ENCODE measurements around the gene FAAP20. TPM values are rescaled to one million over a fixed set of nuclear protein-coding genes. Genes with fewer than 3 reads are reported as not detected.
A peak's percentile ranks its signal among the peaks of the same experiment; 100 is the strongest.

Gene FAAP20, protein sequence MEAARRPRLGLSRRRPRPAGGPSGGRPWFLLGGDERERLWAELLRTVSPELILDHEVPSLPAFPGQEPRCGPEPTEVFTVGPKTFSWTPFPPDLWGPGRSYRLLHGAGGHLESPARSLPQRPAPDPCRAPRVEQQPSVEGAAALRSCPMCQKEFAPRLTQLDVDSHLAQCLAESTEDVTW
- total RNA-seq, result 18.6 and 25.3 TPM in 2 replicates

DNA sequence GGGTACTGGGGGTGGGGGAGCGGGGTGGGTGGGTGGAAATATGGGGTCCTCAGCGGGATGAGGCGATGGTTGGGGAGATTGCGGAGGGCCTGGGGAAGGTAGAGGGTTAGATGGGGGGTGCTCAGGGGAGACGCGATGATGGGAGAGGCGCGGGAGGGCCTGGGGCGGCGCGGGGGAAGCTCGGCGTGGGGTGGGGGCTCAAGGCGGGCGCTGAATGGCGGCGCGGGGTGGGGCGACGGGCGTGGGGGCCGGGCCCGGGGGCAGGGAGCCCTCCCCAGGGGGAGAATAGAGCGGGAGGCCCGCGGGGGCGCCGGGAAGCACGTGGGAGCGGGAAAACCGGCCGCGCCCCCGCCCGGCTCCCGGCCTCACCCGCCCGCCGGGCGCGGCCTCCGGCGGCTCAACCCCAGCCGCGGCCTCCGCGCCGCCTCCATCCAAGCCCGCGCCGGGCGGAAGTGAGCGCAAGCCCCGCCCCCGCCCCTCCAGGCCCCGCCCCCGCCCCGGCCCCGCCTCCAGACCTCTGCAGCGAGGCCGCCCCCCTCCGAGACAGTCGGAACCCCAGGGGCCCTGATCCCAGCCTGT, at the start of gene FAAP20:
Gene FAAP20, minus strand, starts transcription at position 454 of the 579 bp plus-strand sequence. Its CDS starts 23 bp downstream, at position 431.
- no peaks in the 10 kb centered on the region for H3K9me3 ChIP-seq (ENCODE audit: low read depth, low read length)
- no peaks in the 10 kb centered on the region for H3K36me3 ChIP-seq (ENCODE audit: insufficient read depth, low read length)
- peak within 1 kb of the TSS; percentile 40 for H3K27ac ChIP-seq (ENCODE audit: low read depth, low read length)
- DNase-seq (ENCODE audit: insufficient read length, low spot score, missing footprints), result peak; percentile 98
- H3K4me2 ChIP-seq (ENCODE audit: insufficient read depth, low read length), result peak within 1 kb of the TSS; percentile 79
- H3K4me3 ChIP-seq (ENCODE audit: insufficient read depth, low read length), result peak within 1 kb of the TSS; percentile 70
- H3K4me1 ChIP-seq (ENCODE audit: insufficient read depth, low read length), result peaks cover 22% of the 10 kb centered on the region
- peaks cover 40% of the 10 kb centered on the region for H3K79me2 ChIP-seq (ENCODE audit: insufficient read depth, low read length)
- H4K20me1 ChIP-seq (ENCODE audit: insufficient read depth, low read length), result peaks cover 2% of the 10 kb centered on the region
- no peaks in the 10 kb centered on the region for H3K27me3 ChIP-seq (ENCODE audit: insufficient read depth, low read length)
- H2AFZ ChIP-seq (ENCODE audit: low read length), result peak within 1 kb of the TSS; percentile 47
- TF ChIP-seq, protein P1, sequence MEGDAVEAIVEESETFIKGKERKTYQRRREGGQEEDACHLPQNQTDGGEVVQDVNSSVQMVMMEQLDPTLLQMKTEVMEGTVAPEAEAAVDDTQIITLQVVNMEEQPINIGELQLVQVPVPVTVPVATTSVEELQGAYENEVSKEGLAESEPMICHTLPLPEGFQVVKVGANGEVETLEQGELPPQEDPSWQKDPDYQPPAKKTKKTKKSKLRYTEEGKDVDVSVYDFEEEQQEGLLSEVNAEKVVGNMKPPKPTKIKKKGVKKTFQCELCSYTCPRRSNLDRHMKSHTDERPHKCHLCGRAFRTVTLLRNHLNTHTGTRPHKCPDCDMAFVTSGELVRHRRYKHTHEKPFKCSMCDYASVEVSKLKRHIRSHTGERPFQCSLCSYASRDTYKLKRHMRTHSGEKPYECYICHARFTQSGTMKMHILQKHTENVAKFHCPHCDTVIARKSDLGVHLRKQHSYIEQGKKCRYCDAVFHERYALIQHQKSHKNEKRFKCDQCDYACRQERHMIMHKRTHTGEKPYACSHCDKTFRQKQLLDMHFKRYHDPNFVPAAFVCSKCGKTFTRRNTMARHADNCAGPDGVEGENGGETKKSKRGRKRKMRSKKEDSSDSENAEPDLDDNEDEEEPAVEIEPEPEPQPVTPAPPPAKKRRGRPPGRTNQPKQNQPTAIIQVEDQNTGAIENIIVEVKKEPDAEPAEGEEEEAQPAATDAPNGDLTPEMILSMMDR (IDR thresholded peaks at IDR 0.05; ENCODE audit: extremely low read depth, low read depth, low read length), result no peak

DNA sequence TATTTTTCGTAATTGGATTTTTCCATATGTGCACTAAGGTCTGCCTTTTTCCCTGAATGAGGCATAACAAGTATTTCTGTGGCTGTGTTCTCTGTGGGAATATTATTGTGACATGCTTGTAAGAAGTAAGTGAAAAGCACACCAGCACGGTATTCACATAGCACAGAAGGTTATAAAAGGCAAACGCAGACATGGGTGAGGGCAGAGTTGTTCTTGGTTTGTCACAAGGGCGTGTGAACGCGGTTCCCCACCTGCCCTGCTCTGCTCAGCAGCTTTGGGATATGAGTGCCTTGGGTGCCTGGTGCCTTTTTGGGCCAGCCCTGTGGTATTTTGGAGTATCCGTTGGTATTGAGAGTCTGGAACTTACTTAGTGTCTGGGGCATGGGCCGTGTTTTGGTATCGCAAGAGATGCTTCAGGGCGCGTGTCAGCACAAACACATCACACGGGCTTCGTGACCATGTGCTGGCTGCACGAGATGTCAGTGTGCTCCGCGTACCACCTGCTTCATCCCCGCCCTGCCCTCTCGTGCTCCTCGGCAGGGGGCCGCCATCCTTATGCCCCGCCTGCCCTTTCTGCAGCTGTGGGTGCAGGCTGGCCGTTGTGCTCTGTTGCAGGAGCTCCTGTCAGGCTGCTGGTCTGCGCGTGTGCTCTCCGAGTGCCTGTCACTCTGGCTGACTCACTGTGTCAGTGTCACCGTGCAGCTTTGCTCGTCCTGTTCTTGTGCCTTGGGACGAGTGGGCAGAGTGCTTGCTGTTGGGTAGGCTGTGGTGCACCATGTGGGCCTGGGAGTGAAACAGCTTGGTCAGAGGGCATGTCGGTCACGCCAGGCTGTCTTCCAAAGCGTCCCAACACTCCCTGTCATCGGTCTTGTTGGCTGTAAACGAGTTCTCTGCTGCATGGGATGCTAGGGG, 48.5 kb upstream of the FAAP20 start:
- DNase-seq (ENCODE audit: insufficient read length, low spot score, missing footprints), result peak; percentile 66
- Histone ChIP-seq H3K27me3 (ENCODE audit: insufficient read depth, low read length) (no peaks in the 10 kb centered on the region), H3K4me1 (ENCODE audit: insufficient read depth, low read length) (peaks cover 36% of the 10 kb centered on the region), H4K20me1 (ENCODE audit: insufficient read depth, low read length) (peaks cover 86% of the 10 kb centered on the region), H3K27ac (ENCODE audit: low read depth, low read length) (peak overlapping the region; percentile 1), H3K4me3 (ENCODE audit: insufficient read depth, low read length) (no peak overlapping the region), H3K4me2 (ENCODE audit: insufficient read depth, low read length) (peak overlapping the region; percentile 14), H3K79me2 (ENCODE audit: insufficient read depth, low read length) (peaks cover 99% of the 10 kb centered on the region), H2AFZ (ENCODE audit: low read length) (no peak overlapping the region), H3K36me3 (ENCODE audit: insufficient read depth, low read length) (peaks cover 15% of the 10 kb centered on the region), H3K9me3 (ENCODE audit: low read depth, low read length) (no peaks in the 10 kb centered on the region)
- TF ChIP-seq, protein P1 (IDR thresholded peaks at IDR 0.05; ENCODE audit: extremely low read depth, low read depth, low read length), result no peak

DNA sequence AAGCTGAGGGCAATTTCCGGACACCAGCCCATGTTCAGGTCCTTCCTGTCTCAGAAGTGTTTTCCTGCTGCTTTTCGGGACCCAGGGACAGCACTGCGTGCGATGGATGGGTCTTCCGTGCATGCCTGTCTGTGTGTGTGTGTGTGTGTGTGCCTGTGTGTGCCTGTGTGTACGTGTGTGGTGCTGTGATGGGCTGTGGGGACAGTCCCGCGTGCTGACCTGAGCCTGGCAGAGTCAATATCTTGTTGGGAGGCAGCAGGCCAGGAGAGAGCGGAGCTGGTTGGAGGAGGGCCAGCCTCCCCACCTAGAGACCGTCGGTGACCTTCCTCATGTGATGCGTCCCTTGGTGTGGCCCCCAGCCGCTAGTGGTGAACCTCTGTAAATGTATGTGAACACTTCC, 47.2 kb upstream of the FAAP20 start:
- DNase-seq (ENCODE audit: insufficient read length, low spot score, missing footprints), result no peak
- Histone ChIP-seq H3K27ac (ENCODE audit: low read depth, low read length) (peak overlapping the region; percentile 1), H3K4me3 (ENCODE audit: insufficient read depth, low read length) (no peak overlapping the region), H4K20me1 (ENCODE audit: insufficient read depth, low read length) (peaks cover 86% of the 10 kb centered on the region), H3K27me3 (ENCODE audit: insufficient read depth, low read length) (no peaks in the 10 kb centered on the region), H3K9me3 (ENCODE audit: low read depth, low read length) (no peaks in the 10 kb centered on the region), H3K79me2 (ENCODE audit: insufficient read depth, low read length) (peaks cover 99% of the 10 kb centered on the region), H3K4me1 (ENCODE audit: insufficient read depth, low read length) (peaks cover 44% of the 10 kb centered on the region), H3K36me3 (ENCODE audit: insufficient read depth, low read length) (peaks cover 15% of the 10 kb centered on the region), H2AFZ (ENCODE audit: low read length) (no peak overlapping the region), H3K4me2 (ENCODE audit: insufficient read depth, low read length) (no peak overlapping the region)
- TF ChIP-seq, protein P1 (IDR thresholded peaks at IDR 0.05; ENCODE audit: extremely low read depth, low read depth, low read length), result no peak

All from osteoblast (primary cell).